ENCODE data around the gene GABRB1.

Gene GABRB1

DNA sequence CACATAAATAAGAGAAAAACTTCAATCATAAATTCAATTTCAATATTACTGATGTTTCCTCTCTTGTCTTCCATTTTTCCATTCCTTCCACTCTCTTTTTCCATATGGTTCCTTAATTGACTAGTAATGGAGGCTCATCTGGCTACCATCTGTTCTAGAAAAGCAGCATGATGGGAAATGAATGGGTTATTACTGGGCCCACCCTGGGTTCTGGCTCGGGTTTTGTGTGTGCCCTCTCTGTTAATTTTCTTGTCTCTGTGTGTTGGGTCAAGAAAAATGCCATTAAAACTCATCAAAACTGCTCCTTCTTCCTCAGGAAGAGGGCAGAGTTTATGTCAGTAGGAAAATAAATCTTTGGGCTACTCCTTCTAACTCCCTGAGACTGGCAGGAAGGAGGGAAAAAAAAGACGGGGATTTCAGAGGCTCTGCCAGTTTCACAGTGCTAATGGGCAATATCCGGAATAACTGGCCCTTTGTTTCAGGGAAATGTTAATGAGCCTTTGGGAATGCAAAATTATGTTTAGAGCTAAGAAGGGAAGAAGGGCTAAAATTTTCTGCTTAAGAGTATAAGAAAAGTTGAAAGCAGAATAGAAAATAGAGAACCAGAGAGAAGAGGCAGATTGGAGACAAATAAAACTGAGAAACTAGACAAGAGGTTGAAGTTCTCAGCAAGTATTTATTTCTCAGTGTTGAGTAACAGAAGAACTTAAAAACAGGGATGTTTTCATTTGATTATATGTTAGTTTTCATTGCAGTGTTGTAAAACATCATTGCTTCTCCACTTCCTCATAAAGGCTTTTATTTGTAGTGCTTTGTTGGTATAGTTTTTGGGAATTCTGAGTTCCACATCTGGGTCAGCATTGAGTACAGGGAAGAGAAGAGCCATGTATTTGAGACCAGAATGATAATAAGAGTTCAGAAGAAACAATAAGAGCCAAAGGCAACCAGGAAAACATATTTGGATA lies 19.7 kb downstream of the GABRB1 start:
- FAIRE-seq, result no peak

DNA sequence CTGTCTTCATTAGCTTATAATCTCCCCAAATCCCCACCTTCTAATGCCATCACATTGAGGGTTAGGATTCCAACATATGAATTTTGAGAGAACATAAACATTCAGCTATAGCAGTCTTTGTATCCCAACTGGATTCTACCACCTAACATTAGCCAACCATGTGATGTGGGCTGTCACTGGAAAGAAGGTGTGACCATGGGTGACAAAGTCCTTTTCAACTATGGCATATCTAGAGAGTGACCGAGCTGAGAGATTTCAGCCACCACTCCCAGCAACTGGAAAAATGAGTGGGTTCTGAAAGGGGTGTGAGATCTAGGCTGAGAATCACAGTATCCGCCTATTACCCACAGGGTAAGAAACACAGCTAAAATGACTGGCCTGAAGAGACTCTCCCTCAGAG lies 22.1 kb downstream of the GABRB1 start:
- FAIRE-seq, result no peak

DNA sequence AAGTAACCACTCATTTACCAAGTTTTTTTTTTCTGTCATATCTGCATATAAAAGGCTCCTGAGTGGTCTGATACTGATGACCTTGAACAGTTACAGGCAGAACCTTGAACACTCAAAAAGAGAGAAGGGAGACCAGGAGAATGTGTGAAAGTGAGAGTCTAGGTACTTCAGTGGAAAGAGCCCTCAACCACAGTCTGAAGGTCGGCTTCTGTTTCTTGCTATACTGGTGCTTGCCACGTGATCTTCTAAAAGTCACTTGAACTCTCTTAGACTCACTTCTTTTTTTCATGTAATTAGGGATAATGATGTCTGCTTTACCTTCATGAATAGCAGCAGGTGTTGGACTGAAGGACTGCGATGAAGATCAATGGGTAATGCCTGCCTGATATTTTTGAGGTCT lies 22.8 kb downstream of the GABRB1 start:
- FAIRE-seq, result no peak

DNA sequence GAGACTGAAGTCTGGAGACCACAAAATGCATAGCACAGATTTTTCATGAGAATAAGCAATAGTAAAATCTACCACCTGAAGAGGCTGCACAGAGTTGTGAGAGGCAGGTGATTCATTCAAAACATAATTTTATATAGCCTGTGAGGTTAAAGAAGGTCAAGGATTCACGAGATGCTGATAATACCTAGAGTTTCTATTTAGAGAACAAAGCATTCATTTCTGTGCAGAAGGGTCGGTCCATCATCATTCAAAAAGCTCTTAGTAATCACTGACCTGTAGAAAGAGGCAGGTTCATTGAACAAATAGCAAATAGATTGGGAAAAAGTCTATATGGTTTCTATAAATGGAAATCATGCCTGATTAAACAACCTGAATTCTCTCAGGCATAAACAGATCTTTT lies 26.6 kb downstream of the GABRB1 start:
- FAIRE-seq, result no peak

DNA sequence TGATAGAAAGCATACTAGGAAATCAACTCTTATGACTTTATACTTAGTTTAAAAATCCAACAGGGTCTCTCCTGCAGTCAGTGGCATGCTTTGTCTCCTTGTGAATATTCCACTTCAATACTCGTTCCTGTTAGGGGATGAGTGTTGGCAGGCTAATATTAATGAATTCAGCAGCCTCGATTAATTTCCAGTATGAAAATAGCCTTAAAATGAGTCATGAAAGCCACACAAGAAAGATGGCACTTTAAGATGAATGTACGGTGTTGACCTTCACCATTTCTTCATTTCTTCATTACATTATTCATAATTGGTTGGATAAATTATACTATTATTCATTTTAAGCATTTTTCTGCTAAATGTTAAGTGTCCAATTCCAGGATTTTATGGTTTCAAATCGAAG lies 29.2 kb downstream of the GABRB1 start:
- no peak for FAIRE-seq

DNA sequence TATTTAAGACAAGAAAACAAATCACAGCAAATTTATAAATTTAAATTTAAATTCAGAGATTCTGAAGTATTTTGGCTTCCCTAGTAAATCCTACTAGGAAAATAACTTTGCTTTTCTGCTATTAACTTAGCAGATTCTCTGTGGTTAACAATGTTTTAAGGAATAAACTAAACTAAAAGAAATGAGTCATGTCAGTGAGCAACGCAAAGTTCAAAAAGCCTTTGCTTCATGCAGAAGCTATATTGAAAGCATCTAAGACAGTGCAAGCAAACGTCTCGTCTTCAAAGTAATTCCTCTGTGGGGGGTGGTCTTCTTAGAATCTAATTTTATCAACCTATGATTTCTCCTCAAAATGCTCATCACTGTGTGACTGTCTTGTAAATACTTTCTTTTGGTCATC lies 30.1 kb downstream of the GABRB1 start:
- no peak for FAIRE-seq

DNA sequence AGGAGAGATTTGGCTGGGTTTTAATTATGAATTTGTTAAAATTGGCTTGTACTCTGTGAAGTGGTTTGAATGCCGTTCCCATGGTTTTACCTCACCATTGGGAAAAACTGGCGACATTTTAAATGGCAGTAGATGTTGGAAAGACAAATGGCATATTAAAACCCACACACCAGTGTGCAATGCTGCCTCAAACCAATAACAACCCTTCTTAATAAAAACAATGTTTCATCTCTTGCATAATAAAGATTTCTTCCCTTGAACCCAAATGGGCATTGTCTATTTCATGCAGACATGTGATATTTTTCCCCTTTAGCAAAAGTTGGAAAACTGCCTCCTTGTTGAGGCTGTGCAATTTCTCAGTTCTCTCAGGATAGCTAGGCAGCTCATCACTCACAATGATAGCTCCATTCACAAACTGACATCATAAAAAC lies 33.7 kb downstream of the GABRB1 start:
- no peak for FAIRE-seq

DNA sequence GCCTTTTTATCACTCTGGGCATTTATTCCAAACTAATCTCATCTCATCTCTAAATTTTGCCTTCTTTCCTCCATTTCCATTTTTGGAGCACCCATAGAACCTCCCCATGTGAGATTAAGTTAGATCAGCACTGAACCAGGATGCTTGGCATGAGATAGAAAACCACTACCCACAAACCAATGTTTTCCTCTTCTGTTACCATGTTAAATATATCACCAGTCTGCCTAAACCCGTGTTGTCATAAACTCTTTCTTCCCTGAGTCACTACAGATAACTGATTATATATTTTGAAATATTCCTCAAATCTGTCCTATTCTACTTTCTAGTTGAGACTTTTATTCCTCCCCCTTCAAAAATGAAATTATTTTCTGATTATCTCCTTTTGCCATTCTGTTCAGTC lies 37.6 kb downstream of the GABRB1 start:
- FAIRE-seq, result no peak

DNA sequence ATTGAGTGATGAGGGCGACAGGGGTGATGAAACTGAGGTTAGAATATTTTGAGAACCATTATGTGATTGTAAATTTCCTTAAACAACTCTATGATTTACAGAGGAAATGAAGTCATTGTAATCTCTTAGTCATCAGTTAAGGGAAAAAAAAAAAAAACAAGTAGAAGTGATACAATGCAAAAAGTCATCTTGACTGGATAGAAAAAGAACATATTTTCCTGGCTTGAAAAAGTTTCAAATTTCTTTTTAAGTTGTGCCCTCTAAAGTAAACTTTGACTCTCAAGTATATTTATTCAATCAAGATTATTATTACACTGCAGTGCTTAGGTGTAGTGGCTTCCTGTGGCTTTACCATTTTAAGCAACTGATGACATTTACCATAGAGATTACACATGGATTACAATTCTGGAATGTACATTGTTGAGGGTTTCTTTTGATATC lies 40.6 kb downstream of the GABRB1 start:
- FAIRE-seq, result no peak

DNA sequence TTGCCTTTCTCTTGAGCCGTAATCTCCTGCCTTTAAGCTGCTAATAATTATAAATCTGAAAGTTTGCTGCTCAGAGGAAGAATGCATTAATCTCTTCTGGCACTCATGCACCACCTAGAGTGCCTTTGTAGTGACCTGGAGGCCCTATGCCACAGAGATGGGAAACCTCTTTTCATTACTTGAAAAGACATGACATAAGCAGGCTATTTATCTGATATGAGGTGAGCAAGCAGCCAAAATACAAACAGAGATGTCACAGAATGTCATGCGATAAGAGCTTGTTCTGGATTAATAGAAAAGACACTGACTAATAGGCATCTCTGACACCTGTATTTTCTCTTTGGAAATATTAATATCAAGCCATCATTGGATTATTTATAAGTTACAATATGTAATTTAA lies 42.3 kb downstream of the GABRB1 start:
- no peak for FAIRE-seq

DNA sequence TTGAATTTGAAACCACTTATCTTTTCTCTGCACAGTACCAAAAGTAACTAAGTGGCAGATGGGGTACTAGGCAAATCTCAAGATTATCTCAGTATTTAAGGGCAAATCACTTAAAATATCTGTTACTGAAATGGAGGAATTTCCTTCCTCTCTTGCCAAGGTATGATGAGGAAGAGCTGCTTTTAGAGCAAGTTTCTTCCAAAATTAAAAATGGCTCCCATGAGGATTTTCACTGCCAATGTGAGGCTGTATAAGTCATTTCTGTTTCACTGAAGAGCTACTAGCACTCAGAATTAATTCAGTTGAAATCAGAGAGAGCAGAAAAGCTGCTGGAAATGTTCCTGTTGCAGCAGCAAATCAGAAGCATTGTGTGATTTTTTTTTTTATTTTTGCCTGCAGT lies 43.4 kb downstream of the GABRB1 start:
- no peak for FAIRE-seq

DNA sequence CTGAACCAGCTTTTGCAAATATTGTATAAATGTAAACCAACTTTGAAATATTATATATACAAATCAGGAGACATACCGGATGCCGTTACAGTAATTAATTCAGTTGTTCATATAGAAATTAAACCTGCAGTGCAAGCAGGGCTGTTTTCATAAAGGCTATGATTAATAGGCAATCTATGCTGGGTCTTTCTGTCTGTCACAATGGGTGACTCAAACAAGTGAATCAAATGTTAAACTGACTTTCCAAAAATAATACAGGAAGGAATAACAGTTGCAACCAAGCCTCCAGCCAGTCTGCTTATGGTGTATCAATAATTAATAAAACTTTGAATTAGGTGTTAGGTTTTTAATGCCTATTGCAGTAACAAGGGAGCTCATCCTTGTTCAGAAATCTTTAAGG lies 43.9 kb downstream of the GABRB1 start:
- FAIRE-seq, result no peak

DNA sequence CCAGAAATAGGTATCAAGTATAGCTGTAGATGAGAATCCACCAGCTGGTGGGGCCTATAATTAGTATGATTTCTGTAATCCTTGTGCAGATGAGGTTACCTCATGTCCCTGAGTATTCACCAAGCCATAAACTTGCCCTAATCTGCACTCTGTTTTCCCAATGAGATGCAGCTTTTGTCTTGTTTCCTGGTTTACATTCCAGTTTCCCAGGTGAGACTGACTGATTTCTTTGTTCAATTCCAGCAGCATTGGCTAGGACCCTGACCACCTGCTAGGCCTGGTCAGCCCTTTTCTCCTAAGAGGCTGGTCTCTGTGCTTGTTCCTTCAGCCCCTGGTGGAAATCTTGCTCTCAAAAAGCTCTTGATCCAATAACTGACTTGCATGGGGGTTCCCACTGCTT lies 44.6 kb downstream of the GABRB1 start:
- FAIRE-seq, result no peak

DNA sequence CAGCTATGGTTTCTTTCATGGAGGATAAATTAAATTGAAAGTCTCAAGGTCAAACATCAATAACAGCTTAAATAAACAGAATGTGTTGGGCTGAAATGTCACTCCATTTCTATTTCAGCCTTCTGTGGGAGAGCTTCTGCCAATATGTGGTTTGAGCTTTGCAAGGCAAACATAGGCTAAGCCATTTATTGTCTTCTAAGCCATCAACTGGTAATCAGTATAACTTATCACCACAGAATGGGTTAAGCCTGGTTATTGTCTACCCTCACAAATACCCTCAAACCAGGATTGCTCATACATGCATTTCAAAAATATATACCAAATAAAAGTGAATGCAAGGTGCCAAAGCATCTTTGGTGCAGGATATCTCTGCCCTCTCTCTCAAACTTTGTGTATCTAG lies 52.7 kb downstream of the GABRB1 start:
- no peak for FAIRE-seq

DNA sequence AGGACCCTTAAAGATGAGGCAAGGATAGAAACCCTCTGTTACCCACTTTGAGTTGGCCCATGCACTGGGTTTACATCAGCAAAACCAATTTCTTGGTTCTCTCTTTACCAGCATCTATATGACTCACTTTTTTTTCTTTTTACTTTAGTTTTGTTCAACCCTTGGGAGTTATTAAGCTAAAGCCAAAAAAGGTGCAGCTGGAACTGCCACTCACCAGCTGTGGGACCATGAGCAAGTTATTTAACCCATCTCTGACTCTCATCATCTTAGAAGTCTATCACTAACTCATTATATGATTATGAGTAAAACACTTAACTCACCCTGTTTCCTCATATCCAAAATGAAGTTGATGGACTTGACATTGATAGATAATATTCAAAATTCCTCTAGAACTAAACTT lies 53.4 kb downstream of the GABRB1 start:
- FAIRE-seq, result no peak

DNA sequence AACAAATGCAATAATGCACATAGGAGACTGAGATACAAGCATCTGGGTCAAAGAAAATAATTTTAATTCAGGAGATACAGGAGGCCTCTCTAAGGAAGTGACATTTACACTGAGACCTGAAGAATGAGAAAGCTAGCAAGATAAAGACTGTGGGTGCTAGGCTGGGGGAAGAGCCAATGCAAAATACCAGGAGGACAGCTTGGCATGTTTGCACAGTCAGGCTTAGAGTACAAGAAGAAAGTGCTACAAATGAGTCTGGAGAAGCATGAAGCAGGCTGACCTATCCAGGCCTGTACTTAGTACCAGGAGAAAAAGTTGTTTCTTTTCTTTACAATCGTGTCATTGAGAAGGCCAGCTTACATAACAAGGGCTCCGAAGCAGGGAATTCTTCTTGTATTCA lies 56.9 kb downstream of the GABRB1 start:
- no peak for FAIRE-seq

DNA sequence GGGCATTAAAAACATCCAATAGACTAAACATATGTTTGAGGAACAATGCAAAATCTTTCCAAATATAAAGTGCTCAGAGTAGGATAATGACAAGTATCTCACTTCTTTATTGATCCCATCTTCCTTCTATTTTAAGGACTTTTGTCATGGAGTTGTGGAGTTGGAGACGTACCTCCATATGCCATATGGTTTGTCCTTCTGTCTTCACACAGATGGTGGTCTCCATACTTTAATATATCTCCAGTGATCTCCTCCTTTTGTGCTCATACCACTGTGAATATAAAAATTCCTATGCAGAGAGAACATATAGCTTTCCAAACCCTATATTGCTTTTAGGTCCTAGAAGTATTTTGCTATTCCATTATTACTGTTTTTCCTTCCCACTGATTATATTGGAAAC lies 64.5 kb downstream of the GABRB1 start:
- FAIRE-seq, result no peak

DNA sequence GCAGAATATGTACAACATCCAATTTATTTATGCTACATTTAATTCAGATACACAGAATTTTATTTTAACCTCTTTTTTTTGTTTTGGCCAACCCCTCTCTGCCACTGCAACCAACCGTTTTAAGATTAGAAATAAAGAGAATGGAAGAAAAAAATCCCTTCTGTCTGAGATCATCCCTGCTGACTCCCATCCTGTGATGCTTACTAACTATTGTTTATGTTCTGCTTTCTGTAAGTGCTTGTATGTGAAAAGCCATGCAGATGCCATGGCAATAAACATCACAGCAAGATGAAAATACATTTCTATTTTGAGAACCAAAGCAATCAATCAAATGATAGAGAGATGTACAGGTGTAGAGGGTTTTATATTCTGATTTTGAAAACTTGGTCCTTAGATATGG lies 70.1 kb downstream of the GABRB1 start:
- FAIRE-seq, result no peak

DNA sequence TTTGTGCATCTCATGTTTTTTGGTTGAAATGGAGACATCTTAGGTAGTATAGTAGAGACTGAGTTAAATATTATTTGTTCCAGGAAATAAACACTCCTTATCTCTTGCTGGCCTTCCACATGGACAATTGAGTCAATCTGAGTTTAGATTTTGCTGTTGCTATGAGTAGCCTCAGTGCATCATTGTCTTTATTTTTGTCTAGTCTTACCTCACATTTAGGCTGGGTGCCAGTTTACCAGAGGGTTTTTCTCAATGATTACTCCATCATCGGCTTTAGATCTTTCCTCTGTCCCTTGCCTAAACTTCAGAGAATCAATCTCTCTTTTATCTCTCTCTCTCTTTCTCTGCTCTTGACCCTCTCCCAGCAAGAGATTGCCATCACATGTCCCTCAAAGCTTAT lies 73.6 kb downstream of the GABRB1 start:
- FAIRE-seq, result no peak

DNA sequence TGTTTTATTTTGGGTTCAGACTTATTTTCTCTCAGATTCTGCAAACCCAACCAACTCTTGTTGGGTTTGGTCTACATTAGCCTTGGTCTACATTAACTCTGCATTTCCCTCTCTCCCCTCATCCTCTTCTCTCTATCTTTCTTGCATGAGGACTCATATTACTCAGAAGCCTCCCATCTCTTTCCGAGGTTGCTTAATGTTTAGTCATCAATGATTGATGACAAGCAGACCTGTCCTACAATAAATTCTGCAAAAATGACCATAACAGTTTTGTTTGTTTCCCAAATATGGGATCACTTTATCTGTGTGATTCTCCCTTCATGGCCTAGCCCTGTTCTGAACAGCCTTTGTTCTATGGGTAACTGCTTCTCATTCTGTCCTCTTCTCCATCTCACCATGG lies 75.2 kb downstream of the GABRB1 start:
- FAIRE-seq, result no peak

DNA sequence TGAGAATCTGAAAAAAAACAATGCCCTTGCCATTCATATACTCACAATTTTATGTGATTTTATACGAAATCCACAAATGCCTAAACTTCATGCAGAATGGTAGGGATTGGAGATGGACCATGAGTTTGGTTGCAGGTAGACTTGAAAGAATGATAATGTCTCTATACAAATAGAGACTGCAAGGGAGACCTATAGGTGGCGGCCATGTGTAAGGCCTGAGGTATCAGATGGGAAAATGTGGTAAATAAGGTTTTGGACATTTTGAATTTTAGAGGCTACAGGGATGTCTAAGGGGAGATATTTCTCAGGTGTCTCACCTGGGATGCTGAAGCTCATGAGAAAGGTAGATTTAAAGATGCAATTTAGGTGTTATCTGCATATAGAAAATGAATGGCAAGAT lies 78.0 kb downstream of the GABRB1 start:
- no peak for FAIRE-seq

DNA sequence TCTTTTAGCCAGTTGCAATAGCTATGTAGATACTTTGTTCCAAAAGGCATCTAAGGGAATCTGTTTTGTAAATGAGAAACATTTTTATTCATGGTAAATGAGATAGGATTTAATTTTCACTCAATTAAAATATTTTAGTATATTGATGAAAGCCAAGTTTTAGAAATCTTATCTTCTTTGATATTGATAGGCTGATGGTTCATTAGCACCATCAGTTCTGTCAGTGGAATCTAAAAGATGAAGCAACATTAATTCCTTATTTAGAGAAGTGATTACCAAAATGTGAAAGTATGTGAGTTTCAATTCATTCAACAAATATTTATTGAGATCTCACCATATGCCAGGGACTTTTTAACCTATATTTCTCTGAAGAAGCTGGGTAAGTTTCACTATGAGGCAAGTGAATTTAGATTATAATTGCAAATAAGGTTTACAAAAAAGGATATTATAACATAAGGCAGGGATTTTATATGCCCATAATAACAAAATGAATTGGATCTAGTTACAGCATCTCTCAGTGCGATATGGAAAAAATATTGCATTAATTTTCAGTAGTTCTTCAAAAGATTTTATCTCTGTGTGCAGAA lies 79.3 kb downstream of the GABRB1 start:
- no peak for FAIRE-seq

DNA sequence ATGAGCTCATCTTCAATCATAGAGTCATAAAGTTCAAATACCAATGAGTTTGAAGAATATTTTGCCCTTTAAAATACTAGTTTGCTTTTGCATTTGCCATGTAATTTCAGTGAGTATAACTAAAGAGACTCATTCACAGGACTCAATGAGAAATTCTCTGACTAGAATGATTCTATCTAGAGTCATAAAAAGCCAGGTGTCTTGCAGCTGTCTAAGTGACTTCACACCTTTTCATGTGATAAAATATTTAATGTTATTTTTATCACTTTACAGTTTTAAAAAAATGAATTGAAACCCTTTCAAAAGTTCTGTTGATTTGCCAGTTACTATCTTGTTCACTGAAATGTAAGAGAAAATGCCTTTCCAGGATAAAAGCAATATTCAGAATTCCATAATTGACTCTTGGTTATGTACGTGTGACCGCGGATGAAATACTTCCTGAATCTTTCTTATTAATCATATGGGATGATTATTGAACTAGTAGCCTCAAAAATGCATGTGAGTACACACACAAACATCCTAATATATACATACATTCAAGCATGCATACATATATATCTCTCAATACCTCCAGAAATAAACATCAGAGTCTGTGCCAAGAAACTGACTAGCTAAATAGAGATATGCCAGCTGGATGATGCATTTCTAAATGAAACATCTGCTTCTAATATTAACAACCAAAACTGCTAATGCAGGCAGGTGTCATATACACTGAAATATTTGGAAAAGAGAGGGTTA lies 87.0 kb downstream of the GABRB1 start:
- no peak for FAIRE-seq

DNA sequence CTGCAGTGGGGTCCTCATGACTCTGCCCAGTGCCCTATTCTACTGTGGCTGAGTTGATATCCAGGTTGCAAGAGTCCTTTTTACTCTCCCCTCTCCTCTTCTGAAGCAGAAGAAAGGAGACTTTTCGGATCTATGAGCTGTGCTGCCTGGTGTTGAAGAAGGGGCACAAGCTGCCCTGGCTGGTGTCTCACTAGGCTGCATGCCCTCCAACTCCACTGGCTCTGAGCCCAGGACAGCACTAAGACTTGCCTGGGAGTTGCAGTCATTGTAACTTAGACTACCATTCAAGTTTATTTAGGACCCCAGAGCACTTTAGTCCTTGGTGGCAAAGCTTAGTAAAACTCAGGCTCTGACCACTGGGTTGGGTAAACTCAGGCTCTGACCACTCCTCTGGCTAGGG lies 89.4 kb downstream of the GABRB1 start:
- FAIRE-seq, result no peak
